Measurements from ENCODE around the gene KCNJ16. TPM values are rescaled to one million over a fixed set of nuclear protein-coding genes. Genes with fewer than 3 reads are reported as not detected.

KCNJ16 gene
- total RNA-seq, 1 donor from 2014 or later: 1.1 TPM

- ATAC-seq (no peak), DNase-seq (ENCODE audit: low spot score) (no peak)
These were observed 7.9 kb upstream of the KCNJ16 start for GRCh38 chr17:70067134-70067533.

- DNase-seq (ENCODE audit: low spot score) (no peak), ATAC-seq (no peak)
These were observed 4.6 kb upstream of the KCNJ16 start for GRCh38 chr17:70070305-70071027.

- ATAC-seq (no peak), DNase-seq (ENCODE audit: low spot score) (no peak)
These were observed 3.9 kb upstream of the KCNJ16 start for GRCh38 chr17:70071127-70071526.

- DNase-seq (ENCODE audit: low spot score) (no peak), ATAC-seq (no peak)
These were observed 3.4 kb upstream of the KCNJ16 start for GRCh38 chr17:70071620-70072019.

- ATAC-seq (no peak), DNase-seq (ENCODE audit: low spot score) (no peak)
These were observed 2.3 kb upstream of the KCNJ16 start for GRCh38 chr17:70072546-70073309.

GRCh38 chr17:70073310-70073709 lies 1.7 kb upstream of the KCNJ16 start:
- no peak for ATAC-seq
- no peak for DNase-seq (ENCODE audit: low spot score)

- DNase-seq (ENCODE audit: low spot score) (no peak), ATAC-seq (no peak)
These were observed 1.2 kb upstream of the KCNJ16 start for GRCh38 chr17:70073799-70074198.

DNA sequence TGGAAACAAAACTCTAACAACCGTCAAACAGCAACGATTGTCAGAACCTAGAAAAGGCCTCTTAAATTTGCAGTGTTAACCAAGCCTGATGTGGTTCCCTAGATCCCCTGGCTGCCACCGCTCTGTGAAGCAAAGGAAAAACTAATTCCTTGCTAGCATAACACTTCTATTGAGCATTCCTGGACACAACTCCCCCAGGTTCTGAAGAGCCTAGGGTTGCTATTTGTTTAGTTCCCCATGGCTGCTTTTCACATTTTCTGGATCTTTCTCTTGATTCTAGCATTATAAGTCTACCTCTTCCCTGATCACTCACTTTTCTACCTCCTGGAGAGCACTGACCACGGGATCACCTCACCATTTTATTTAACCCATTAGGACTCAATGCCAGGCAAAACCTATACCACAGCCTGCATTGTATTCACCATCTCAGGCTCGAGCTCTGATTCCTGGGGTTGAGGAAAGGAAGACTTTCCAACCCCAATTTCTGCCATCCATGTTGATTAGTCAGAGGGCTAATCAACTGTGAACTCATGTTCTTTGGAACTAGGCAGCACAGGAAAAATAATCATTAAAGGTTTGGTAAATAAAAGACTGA lies 692 bp upstream of the KCNJ16 start:
- ATAC-seq (no peak), DNase-seq (ENCODE audit: low spot score) (no peak)

DNA sequence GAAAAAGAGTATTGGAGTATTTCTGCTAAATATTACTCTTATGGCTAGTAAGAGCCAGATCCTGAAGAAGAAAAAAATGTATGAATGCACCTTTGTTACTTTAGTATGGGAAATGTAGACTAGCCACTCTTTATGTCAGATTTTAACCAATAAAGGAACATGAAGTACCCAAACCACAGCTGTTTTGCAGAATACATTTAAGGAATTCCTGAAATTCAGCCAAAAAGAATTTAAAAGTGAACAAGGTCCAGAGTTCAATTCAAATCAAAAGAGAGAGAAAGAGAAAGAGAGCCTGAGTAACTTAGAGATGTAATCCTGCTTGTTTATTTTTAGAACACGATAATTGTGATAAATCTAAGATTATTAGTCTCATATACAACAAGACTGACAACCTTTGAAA lies 1.2 kb downstream of the KCNJ16 start:
- ATAC-seq: no peak

GRCh38 chr17:70076831-70077230 lies 1.8 kb downstream of the KCNJ16 start:
- no peak for ATAC-seq
- no peak for DNase-seq (ENCODE audit: low spot score)

More for the DNA sequence above, 1.2 kb downstream of the KCNJ16 start:
- no peak for DNase-seq (ENCODE audit: low spot score)

DNA sequence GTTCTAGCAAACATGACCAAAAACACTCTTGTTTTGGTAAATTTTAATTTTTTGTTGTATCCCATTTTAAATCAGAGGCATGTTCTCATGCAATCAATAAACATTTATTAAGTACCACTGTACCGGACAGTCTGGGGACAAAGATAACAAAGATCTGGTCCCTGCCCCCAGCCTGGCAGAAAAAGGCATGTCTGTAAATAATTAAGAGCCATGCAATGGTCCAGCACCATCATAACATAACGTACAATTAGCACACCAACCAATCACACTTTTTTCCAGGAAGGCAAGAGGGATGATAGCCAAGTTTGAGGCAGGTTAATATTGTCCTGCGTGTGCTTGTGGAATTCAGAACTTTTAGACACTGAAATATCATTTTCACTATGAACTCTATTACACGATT lies 3.5 kb downstream of the KCNJ16 start:
- no peak for DNase-seq (ENCODE audit: low spot score)
- no peak for ATAC-seq

- DNase-seq (ENCODE audit: low spot score) (no peak), ATAC-seq (no peak)
These were observed 4.0 kb downstream of the KCNJ16 start for GRCh38 chr17:70078994-70079531.

DNA sequence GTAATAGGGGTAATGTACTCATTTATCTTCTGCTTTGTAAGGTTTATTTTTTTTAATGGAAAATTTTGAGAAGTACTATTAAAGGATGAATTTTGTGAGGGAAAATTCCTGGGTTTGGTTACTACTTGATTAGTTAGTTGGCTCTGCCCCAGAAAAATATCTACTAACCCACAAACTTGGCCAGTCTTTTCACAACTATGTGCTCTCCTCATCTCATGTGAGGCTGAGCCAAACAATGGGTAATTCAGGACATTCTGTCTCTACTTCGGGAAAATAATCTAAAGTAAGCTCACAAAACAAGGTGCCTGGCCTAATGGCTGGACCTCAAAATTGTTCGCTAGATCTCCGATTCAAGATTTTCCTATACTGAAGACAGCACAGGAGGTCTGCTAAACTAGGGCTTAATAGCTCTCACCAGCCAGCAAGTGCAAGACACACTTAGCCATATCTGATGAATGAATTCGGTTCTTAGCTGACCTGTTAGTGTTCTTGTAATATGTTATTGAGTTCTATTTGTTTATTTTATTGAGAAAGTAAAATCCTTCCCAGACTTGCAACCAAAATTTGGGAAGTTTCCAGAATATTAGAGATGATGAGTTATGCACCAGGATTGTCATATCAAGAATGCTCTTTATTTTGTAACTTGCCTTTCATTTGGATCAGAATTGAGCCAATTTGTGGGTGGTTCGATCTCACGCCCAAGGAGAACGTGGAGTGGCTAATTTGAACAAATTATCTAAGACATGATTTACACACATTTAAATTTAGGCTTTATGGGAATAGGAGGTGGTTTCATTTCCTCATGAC lies 5.7 kb downstream of the KCNJ16 start:
- ATAC-seq (no peak), DNase-seq (ENCODE audit: low spot score) (no peak)

- no peak for DNase-seq (ENCODE audit: low spot score)
- no peak for ATAC-seq
These were observed 6.9 kb downstream of the KCNJ16 start for GRCh38 chr17:70081885-70082284.

DNA sequence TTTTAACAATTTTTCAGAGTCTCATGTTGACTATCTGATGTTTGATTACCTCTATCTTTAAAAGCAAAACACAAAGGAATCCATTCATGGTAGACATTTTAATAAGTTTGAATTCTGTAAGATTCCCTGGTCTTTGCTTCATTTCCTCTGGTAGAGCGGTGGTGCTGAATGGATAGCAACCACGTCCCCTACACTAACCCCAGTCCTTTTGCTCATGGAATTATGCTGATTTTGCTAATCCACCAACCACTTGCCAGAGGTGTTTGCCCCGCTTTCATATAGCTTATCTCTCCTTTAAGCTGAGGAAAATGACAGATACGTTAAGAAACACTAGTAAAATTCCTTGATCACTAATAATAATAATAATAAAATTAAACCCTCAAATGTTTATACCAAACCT lies 9.5 kb downstream of the KCNJ16 start:
- DNase-seq (ENCODE audit: low spot score) (no peak), ATAC-seq (no peak)

DNA sequence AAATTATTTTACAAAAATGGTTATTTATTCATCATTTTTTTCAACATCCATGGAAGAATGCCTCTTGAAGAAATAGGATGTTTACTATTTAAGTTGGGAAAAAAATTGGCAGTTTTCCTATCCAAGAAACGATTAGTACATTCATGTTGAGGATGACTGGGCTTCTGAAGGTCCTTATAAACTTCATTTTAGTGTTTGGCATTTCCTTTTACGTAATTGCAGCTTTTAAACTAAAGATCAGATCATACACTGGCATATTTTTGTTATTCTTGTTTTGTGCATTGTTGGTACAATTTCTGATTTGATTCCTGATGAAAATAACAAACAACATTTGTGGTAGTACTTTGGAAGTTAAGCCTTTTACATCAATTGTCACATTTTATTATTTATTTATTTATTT lies 11.5 kb downstream of the KCNJ16 start:
- DNase-seq (ENCODE audit: low spot score) (no peak), ATAC-seq (no peak)

DNA sequence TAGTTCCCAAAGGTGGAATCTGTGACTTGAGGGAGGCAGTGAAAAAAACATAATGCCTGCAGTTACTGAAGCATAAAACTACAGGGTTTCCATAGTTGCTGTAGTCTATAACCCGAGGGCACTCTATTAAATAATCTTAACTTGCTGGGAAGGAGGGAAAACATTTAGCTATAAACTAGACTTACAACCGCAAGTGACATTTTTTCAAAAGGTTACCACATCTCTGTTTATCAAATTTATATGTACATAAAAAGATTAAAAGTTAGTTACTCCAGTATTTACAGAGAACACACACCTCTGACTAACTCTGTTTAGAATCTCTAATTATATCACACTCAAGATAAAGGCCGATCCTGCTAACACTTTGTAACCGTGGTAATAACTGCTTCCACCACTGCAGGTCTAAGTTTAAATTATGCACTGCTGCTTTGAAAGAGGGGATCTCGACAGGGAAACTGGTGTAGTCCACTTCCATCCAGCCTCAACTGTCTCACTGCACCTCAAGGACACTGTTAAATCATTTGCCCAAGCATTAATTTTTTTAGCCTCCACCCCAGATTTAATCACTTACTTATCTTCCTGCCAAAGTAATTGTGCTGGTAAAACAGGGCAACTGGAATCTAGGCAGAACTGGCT lies 14.6 kb downstream of the KCNJ16 start:
- ATAC-seq: no peak
- DNase-seq (ENCODE audit: low spot score): no peak

- DNase-seq (ENCODE audit: low spot score): no peak
- no peak for ATAC-seq
These were observed 16.1 kb downstream of the KCNJ16 start for GRCh38 chr17:70091005-70091568.

DNA sequence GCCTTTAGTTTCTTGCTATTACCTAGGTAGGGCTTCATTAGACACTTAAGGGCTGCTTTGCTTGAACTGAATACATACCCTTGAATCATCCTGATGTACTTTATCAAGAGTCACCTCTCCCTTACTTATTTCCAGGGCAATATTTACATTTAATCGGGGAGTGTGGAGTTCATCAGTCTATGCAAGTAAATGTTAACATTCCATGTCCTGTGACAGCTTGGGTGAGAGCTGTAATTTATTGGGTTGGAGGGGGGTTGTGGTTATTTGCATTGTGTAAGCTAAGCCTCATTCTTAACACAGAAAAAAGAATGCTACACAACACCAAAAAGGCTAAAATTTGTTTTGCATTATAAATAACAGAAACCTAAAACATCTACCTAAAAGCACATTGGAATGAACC lies 16.7 kb downstream of the KCNJ16 start:
- no peak for DNase-seq (ENCODE audit: low spot score)
- no peak for ATAC-seq

DNA sequence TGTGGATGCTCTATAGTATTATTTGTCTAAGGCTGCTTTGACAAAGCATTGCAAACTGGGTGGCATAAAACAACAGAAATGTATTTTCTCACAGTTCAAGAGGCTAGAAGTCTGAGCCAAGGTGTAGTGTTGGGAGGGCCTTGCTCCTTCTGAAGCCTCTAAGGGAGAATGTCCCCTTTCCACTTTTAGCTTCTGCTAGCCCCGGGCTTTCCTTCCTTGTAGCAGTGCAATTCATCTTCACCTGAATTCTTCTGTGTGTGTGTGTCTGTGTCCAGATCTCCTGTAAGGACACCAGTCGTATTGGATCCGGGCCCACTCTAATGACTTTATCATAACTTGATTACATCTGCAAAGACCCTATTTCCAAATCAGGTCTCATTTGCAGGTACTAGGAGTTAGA lies 18.1 kb downstream of the KCNJ16 start:
- ATAC-seq (no peak), DNase-seq (ENCODE audit: low spot score) (no peak)
